ACHN (cell line): Measurements from ENCODE around the gene PRUNE2.
"Not testable (repeated sequence)": the region's sequence is repeated elsewhere in the genome, so short reads cannot be mapped to it uniquely, and the experiment has no call there.

Experiments used
- DNase-seq: peaks from one replicate; pipeline ENCODE4 v3.0.0-alpha.2; 2015
- in situ Hi-C: cut with HindIII; loops from 2 replicates; pipeline ENCODE4 v1.10.0; 2017; ENCODE audit warnings: low sequenced_read_pairs, low pct_ligation_motif_present, low pct_unique_long_range_greater_than_20kb

The PRUNE2 gene

DNA sequence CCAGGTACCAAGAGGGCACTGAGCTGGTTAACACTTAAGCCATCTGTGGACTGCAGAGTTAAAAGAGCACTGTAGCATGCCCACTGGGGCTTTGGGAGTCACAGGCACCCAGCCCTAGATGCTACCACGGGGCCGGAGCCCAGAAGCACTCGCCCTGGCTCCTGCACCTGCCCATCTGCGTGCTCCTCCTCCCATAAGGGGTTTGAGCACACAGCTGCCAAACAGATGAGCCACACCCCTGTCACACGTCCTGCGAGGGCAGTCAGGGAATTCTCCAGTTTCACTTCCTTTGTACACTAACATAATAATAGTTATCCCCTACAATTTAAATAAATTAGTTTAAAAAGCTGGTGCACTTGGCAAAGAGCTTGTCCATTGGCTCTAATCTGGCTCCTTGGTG is 146.2 kb downstream of the PRUNE2 start:
- in situ Hi-C loops, result no loop called here
- no peak for DNase-seq

DNA sequence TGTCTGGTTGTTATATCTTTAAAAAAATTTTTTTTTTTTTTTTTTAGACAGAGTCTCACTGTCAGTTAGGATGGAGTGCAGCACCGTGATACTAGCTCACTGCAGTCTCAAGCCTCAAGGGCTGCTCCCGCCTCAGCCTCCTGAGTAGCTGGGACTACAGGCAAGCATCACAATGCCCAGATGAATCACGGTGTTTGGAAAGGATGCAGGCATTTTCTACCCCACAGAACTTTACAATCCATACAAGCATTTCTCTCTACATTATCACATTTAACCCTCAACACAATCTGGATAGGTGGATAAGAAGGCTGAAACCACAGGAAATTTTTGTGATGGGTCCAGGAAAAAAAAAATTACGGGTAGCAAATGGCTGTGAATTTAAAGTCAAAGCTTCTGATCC is 147.4 kb downstream of the PRUNE2 start:
- in situ Hi-C loops, result no loop called here

DNA sequence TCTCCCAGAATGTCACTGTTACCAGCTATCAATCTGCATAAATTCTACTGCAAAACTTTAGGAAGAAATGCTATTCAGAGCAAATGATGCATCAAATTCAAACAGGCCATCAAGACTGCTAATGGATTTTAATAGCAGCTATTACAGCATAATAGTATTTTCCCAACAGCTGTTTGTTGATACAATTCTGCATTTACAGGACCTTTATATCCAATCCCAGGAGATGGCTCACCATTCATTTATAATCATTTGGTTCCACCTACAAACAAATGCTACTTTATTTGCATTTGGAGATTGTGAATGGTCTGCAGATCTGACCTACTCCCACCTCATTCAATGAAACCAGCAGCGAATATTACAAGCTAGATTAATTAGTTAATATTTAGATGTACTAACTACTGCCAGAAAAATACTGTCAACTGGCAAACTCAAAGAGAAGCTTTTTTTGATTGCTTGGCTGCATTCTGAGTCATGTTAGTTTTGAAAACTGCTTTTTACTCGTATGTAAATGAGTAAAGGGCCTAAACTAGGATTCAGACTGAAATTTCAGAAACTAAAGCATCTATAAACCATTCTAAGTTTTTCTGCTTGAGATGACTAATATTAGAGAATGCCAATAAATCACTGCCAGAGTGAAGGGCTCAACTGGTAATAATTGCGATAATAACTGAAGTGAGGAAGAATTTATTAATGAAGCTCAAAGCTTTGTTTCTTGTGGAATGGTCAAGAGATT is 148.8 kb downstream of the PRUNE2 start:
- in situ Hi-C loops, result no loop called here
- no peak for DNase-seq

More for the DNA sequence above, 147.4 kb downstream of the PRUNE2 start:
- no peak for DNase-seq

DNA sequence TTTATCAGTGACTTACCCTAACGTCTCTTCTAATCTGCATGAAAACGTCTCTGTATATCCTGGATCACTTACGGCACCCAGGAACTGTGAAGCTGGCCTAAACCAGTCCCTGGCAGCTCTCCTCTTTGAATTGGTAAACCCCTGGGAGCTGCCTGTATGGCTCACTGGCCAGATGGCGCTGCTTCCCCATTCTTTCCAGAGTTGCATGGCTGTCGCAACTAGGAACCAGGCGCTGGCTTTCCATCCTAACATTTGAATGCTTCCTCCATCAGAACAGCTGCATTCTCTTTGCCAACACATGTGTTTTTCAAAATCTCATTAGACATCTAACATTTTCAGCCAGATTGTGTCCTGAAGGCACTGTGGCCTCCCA is 149.7 kb downstream of the PRUNE2 start:
- in situ Hi-C loops, result no loop called here
- peak; percentile 6 for DNase-seq

DNA sequence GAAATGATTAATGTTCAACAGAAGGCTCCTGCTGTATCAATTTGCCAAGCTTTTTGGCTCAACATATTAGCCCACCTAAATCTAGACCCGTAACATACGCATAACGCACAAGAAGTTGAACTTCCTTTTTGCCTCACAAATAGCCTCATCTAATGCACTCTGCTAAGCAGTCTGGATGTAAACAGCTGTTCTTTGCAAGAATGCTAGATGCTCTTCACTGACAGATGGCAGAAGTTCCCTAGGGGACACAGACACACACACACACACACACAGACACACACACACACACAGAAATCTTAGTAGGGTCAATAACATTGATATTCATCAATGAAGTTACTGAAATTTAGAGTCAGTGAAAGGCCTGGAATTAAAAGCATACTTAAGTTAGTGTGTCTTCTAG is 154.9 kb downstream of the PRUNE2 start:
- DNase-seq, result no peak
- in situ Hi-C loops, result no loop called here

DNA sequence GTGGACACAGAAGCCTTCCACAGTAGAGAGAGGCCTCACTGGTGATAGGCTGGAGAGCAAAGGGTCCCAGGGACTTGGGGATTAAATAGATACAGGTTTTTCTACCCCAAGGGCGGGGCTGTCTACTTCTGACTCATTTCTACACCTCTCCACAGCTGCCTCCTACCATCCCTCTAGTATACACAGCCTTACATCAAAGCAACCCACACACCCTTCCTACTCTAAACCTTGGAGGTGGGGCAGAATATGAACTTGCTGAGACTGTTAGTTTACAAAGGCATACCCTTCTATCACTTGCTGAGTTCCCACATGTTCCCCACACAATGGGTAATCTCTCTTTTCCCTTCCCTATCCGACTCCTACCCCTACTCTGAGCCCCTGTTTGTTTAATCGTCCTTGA is 161.6 kb downstream of the PRUNE2 start:
- no peak for DNase-seq
- in situ Hi-C loops, result no loop called here

DNA sequence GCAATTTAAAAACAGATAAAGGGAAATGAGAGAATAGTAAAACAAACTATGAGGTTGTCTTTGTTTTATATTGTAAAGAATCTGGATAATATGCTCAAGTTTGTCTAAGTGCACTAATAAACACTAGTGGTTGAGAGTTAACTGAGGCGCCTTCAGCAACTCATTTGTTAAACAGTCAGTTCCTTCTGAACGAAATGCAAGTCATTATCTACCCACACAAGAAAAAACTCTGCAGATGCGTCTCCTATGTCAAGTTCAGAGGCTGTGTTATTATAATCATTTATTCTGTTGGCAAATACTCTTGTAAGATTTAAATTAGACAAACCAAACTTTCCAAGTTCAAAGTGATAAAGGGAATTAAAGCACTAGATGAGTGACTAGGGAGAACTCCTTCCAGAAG is 162.0 kb downstream of the PRUNE2 start:
- in situ Hi-C loops, result no loop called here

DNA sequence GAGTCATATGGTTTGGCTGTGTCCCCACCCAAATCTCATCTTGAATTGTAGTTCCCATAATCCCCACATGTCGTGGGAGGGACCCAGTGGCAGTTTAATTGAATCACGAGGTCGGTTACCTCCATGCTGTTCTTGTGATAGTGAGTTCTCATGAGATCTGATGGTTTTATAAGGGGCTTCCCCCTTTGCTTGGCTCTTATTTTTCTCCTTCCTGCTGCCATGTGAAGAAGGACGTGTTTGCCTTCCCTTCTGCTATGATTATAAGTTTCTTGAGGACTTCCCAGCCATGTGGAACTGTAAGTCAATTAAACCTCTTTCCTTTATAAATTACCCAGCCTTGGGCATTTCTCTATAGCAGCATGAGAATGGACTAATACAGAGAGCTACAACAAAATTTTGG is 163.0 kb downstream of the PRUNE2 start:
- DNase-seq, in situ Hi-C loops: not testable (repeated sequence)

More for the DNA sequence above, 162.0 kb downstream of the PRUNE2 start:
- no peak for DNase-seq

DNA sequence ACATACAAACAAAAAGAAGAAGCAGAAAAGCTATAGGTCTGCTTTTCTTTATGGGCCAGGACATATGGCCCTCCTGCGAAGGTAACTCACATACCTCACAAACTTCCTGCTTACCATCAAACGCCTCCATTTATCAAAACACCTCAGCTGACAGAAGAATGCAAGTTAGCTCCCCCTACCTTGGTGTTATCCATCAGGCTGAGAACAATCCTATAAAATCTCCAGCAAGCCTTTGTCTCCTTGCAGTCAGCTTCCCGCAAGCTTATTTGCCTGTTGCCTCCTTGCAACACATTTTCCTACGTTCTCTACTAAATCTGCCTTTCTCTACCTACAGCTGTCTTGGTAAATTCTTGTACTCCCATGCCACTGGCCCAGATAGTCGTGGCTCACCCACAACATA is 164.4 kb downstream of the PRUNE2 start:
- in situ Hi-C loops, result no loop called here
- no peak for DNase-seq

DNA sequence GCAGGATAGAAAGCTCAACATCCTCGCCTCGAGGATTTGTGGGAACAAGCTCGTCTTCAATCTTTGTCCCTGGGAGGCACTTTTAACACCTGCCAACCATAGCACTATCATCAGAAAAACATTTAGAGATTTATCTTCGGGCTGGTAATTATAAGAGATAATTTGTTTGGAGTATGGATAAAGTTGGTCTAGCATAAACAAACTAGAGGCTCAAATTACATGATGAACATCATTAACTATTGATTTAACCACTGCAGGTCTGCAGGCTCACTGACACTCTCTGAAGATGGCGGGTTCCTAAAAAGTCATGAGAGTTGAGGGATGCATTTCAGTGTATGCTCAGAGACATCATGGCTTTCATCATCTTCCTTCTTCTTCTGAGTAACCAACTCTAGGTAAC is 167.5 kb downstream of the PRUNE2 start:
- in situ Hi-C loops, result no loop called here
- no peak for DNase-seq

DNA sequence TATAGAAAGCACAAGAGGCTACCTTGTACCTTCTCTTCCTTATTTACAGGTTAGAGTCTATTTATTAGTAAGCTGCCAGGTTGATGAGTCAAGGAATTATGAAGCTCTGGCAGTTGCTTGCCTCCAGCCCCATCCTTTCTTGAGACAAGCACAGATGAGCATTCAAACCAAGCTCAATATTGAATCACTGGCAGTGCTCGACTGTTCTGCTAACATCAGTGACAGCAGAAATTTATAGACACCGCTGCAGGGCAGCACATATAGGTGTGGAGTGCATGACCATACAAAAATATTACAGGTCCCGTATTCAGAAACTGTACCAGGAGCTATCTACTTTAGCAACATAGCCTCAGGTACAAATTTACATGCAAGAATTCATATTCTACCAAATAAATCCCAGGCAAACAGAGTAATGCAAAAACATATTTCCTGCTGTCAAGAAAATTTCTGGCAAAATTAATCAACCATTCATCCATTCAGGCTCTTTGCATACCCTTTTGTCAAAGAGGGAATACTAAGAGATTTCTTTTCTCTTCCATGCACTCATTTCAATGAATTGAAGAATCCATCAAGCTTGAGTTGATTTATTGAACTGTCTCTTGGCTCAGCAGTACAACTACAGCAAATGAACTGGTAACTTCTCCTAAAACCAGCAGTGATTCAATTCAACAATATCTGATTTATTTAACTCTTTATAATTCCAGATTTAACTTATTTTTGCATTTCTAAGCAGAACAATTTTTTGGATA is 168.6 kb downstream of the PRUNE2 start:
- DNase-seq, result no peak
- in situ Hi-C loops, result no loop called here

DNA sequence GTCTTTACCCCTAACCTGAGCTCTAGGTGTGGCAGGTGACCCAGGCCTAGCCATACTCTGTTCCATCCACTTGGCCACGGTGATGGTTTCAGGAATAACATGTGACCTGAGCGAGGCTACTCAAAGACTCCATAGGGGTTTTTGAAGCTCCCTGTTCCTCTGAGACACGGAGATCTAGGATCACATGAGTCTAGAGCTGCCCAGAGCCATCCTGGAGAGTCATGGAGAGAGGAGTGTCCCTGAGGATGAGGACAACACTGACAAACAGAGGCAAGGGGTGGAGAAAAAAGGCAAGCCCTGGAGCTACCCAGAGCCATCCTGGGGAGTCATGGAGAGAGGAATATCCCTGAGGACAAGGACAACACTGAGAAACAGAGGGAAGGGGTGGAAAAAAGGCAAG is 171.2 kb downstream of the PRUNE2 start:
- in situ Hi-C loops, result no loop called here
- DNase-seq, result no peak

DNA sequence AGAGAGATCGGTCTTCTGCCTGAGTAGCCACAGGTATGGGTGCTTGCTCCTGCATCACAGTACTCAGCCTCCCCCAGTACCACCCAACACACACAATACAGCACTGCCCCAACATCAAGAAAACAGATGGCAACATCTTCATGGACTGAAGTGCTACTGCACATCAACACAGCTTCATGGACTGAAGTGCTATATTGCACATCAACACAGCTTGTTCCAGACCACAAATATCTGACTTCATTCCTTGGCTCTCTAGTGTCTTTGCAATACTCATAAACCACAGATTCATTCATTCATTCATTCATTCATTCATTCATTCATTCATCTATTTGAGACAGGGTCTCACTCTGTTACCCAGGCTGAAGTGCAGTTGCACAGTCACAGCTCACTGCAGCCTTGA is 172.8 kb downstream of the PRUNE2 start:
- no peak for DNase-seq
- in situ Hi-C loops, result no loop called here

DNA sequence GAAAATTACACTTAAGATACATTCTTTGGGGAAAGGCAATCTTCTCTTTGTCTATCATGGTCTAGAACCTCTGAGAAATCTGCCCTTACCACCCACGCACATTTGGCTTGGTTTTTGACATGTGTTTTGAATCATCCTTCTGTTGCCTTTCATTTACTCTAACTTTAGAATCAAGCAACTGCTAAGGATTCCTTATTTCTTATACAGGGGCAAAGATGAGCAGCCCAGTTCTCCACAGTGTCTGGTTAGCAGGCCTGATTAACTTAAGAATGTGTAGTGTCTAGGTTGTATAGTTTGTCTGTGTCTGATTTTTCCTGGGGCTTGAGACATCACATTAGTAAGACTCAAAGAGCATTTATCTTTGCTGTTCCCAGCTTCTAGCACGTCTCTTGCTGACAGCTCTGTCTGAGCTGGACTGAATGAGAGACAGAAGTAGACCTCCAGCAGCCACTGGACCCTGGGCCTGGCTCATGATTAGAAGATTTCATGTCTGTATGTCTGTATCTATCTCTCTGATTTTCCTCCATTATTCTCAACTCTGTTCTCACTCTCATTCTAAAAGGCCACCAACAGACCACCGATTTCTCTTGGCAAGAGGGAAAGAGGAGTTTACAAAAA is 173.5 kb downstream of the PRUNE2 start:
- in situ Hi-C loops, result no loop called here
- no peak for DNase-seq

DNA sequence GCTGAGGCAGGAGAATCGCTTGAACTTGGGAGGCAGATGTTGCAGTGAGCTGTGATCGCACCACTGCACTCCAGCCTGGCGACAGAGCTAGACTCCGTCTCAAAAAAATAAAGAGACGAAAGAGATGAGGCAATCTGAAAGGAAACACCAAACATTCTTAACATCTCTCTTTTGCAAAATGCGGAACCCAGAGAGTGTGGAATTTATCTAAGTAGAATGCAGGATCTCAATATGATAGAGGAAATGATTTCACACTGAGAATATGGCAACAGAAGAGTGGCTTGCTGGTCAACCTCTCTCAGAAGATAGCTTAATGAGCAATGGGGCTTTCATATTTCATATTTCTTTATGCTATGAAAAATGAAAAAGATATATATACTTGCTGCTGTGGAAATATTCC is 175.1 kb downstream of the PRUNE2 start:
- in situ Hi-C loops, result no loop called here
- DNase-seq, result no peak

DNA sequence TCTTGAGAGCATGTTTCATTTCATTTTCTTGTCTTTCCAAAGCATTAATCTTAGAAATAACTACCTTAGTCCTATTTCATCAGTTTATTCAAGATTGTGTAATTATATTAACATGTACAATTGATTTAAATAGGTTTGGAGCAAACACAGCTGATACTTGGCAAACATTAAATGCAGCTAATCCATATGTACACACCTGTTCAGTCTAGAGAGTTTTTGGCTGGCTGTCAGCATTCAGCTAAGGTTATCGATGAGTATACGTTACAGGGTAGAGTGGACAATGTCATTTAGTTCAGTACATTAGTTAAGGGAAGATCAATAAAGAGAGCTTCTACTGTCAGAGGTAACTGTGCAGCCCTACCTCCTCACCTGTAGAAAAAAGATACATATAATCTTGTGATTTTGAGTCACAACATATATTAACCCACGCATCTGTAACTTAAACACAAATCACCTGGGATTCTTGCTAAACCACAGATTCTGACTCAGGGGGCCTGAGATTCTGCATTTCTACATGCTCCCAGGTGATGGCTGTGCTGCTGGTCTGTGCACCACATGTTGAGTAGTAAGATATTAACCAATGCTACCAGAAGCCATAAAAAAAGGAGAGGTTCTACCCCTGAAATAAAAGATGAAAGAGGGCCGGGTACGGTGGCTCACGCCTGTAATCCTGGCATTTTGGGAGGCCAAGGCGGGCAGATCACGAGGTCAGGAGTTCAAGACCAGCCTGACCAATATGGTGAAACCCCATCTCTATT is 175.8 kb downstream of the PRUNE2 start:
- in situ Hi-C loops, result no loop called here
- DNase-seq, result no peak

DNA sequence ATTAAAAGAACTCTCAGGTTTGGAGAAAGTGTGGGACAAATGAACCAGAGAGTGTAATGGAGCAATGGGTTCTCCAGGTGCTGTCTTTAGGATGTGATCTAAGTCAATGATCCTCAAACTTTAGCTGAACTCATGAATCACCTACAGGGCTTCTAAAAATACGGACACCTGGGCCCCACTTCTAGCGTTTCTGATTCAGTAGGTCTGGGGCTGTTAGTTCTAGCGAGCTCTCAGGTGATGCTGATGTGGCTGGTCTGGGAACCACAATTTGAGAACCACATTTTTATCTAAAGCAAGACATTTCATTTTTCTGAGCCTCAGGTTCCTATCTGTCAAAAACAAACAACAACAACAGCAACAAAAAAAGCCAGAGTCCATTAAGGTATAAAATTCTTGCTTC is 176.8 kb downstream of the PRUNE2 start:
- DNase-seq, result no peak
- in situ Hi-C loops, result no loop called here

DNA sequence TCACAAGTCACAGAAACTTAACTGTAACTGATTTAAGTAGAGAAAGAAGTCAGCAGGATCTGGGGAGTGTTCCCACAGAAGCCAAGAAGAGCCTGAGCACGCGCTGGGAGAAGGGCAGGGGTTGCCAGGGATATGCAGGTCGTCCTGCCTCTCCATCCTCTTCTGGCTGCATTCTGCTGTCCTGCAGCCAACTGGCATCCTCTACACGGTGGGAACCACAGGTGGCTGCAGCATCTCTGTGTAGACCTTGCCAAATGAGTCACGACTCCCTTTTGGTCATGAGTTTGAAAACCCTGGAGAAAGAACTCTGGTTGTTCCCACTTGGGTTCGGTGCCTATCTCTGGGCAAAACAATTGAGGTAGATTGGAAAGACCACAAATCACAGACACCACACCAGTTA is 180.0 kb downstream of the PRUNE2 start:
- no peak for DNase-seq
- in situ Hi-C loops, result no loop called here

DNA sequence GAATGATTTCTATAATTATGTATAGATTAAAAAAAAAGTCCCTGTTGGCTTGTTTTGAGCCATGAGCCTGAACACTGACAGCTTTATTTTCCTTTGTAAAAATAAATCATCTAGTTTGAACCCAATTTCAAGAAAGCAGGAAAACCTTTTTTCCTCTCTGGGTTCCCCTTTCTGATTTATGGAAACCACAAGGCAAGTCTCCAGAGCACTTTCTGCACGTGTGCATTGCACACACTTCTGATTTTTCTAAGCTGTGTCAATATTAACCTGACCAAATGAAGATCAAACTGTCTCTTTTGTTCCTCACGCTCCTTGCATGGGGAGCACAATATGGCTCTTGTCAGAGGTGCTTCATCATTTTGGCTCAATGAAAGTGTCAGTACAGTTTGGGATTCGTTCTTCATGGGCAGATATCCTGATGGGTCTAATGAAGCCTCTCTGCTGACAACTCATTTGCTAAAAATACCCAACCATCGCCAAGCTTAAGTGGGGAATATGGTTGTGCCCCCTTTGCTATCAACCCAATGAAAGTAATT is 180.8 kb downstream of the PRUNE2 start:
- in situ Hi-C loops, result no loop called here
- no peak for DNase-seq
